CD4-positive, alpha-beta memory T cell (primary cell): ENCODE data around the gene ITPR2. TPM values are rescaled to one million over a fixed set of nuclear protein-coding genes. Genes with fewer than 3 reads are reported as not detected.

Experiments used
- CTCF ChIA-PET: fragments of 350-600 bp; sonication (Branson Sonifier 250); formaldehyde crosslinking; loops from one replicate; lab custom pipeline; 2021; ENCODE audit warnings: inconsistent platforms; ENCODE audit not compliant: partially characterized antibody; lab: Charles Lee
- POLR2A ChIA-PET: fragments of 350-600 bp; sonication (Branson Sonifier 250); formaldehyde crosslinking; loops from one replicate; lab custom pipeline; 2021; ENCODE audit not compliant: partially characterized antibody; lab: Charles Lee
- DNase-seq, 5 donors: peaks; one replicate each; pipeline versions ENCODE4 v3.0.0 to v3.0.0-alpha.2; 2020 to 2022; ENCODE audit warnings: mixed read lengths in 1 of 5
- H3K27ac ChIP-seq: one replicate; pipeline ENCODE4 v1.7.0; 2013; ENCODE audit warnings: low read depth, low read length
- H3K27me3 ChIP-seq: 2 replicates; pipeline ENCODE4 v1.7.0; 2013; ENCODE audit warnings: mild to moderate bottlenecking, low read length, moderate library complexity; ENCODE audit not compliant: insufficient read depth
- H3K36me3 ChIP-seq: 2 replicates; pipeline ENCODE4 v1.7.0; 2013; ENCODE audit warnings: mild to moderate bottlenecking, low read length, moderate library complexity; ENCODE audit not compliant: insufficient read depth
- H3K4me1 ChIP-seq: 2 replicates; pipeline ENCODE4 v1.7.0; 2013; ENCODE audit warnings: mild to moderate bottlenecking, low read length, moderate library complexity; ENCODE audit not compliant: insufficient read depth
- H3K4me3 ChIP-seq, 2 donors: one replicate each; pipeline ENCODE4 v1.7.0; 2013; ENCODE audit warnings: low read length in 2 of 2, mild to moderate bottlenecking in 1 of 2
- H3K9me3 ChIP-seq, 2 donors: one replicate each; pipeline ENCODE4 v1.7.0; 2013; ENCODE audit warnings: low read length in 2 of 2, control low read depth in 1 of 2; ENCODE audit not compliant: control insufficient read depth in 1 of 2
- H3K27ac Mint-ChIP-seq, 7 donors: one replicate each; pipeline ENCODE4 v1.8.0; 2020 to 2021; ENCODE audit warnings: mixed read lengths in 7 of 7, mild to moderate bottlenecking in 6 of 7, inconsistent platforms in 3 of 7, moderate library complexity in 3 of 7
- H3K27me3 Mint-ChIP-seq, 2 donors: one replicate each; pipeline ENCODE4 v1.8.0; 2020 to 2021; ENCODE audit warnings: mixed read lengths in 2 of 2
- H3K36me3 Mint-ChIP-seq, 2 donors: one replicate each; pipeline ENCODE4 v1.8.0; 2020 to 2021; ENCODE audit warnings: mixed read lengths in 2 of 2, inconsistent platforms in 1 of 2, mild to moderate bottlenecking in 1 of 2
- H3K4me1 Mint-ChIP-seq, 4 donors: one replicate each; pipeline ENCODE4 v1.8.0; 2020 to 2021; ENCODE audit warnings: mixed read lengths in 4 of 4, mild to moderate bottlenecking in 1 of 4
- H3K4me3 Mint-ChIP-seq, 8 donors: one replicate each; pipeline ENCODE4 v1.8.0; 2020 to 2021; ENCODE audit warnings: mixed read lengths in 8 of 8, mild to moderate bottlenecking in 7 of 8, moderate library complexity in 6 of 8, inconsistent platforms in 3 of 8
- H3K9me3 Mint-ChIP-seq, 8 donors: one replicate each; pipeline ENCODE4 v1.8.0; 2020 to 2021; ENCODE audit warnings: mixed read lengths in 8 of 8, mild to moderate bottlenecking in 5 of 8, inconsistent platforms in 3 of 8, moderate library complexity in 1 of 8
- intact Hi-C: fragments of 100-400 bp; cut with micrococcal nuclease; formaldehyde crosslinking; loops from one replicate; pipeline ENCODE4 v1.15.1; 2023
- polyA plus RNA-seq, 2 donors: library from polyadenylated mRNA; unstranded; fragments of 300-500 nt; fragmentation: Illumina TruSeq; gene quantifications; one replicate each; pipeline ENCODE4 v1.2.3, GENCODE V29; 2021
- total RNA-seq, 2 experiments: library from RNA; stranded (reverse); gene quantifications; one replicate each; pipeline ENCODE4 v1.2.3, GENCODE V29; 2021

The ITPR2 gene
- total and polyA plus RNA-seq, 4 experiments from 2014 or later = 4.7 to 55.6 (median 34.1) TPM

- CTCF ChIA-PET = no interaction called here
Observed at GRCh38 chr12:26473291-26473690, 359.7 kb downstream of the ITPR2 start.

GRCh38 chr12:26471560-26471959 lies 361.4 kb downstream of the ITPR2 start:
- Histone ChIP-seq H3K27ac (no peak overlapping the region), H3K9me3 (no peaks in the 10 kb centered on the region), H3K4me1 (no peaks in the 10 kb centered on the region), H3K36me3 (peaks cover 4% of the 10 kb centered on the region), H3K4me3 (no peak overlapping the region), H3K27me3 (no peaks in the 10 kb centered on the region)
- H3K36me3 Mint-ChIP-seq = peaks cover 47 to 63% of the 10 kb centered on the region in 2 donors
- intact Hi-C loops = no loop called here
- no peaks in the 10 kb centered on the region for H3K27me3 Mint-ChIP-seq
- H3K4me3 Mint-ChIP-seq = no peak overlapping the region
- H3K27ac Mint-ChIP-seq = peak overlapping the region in 1 of 7 donors; percentile 16
- peaks cover 0 to 1% (median 0%) of the 10 kb centered on the region in 4 donors for H3K4me1 Mint-ChIP-seq
- ChIA-PET CTCF (no interaction called here), POLR2A (no interaction called here)
- no peak for DNase-seq
- H3K9me3 Mint-ChIP-seq = no peaks in the 10 kb centered on the region

More at GRCh38 chr12:26473291-26473690, 359.7 kb downstream of the ITPR2 start:
- H3K36me3 Mint-ChIP-seq = peaks cover 58 to 79% of the 10 kb centered on the region in 2 donors
- H3K9me3 ChIP-seq = no peaks in the 10 kb centered on the region
- no peak for DNase-seq
- H3K4me1 Mint-ChIP-seq = peaks cover 0 to 1% (median 0%) of the 10 kb centered on the region in 4 donors
- H3K36me3 ChIP-seq = peaks cover 4% of the 10 kb centered on the region
- intact Hi-C loops = no loop called here
- no peaks in the 10 kb centered on the region for H3K27me3 ChIP-seq
- no peaks in the 10 kb centered on the region for H3K27me3 Mint-ChIP-seq
- peaks cover 0 to 2% (median 0%) of the 10 kb centered on the region in 8 donors for H3K9me3 Mint-ChIP-seq
- no peak overlapping the region for H3K4me3 ChIP-seq
- H3K4me1 ChIP-seq = no peaks in the 10 kb centered on the region
- H3K4me3 Mint-ChIP-seq = no peak overlapping the region
- no peak overlapping the region for H3K27ac ChIP-seq
- H3K27ac Mint-ChIP-seq = peak overlapping the region in 1 of 7 donors; percentile 5
- POLR2A ChIA-PET = no interaction called here

DNA sequence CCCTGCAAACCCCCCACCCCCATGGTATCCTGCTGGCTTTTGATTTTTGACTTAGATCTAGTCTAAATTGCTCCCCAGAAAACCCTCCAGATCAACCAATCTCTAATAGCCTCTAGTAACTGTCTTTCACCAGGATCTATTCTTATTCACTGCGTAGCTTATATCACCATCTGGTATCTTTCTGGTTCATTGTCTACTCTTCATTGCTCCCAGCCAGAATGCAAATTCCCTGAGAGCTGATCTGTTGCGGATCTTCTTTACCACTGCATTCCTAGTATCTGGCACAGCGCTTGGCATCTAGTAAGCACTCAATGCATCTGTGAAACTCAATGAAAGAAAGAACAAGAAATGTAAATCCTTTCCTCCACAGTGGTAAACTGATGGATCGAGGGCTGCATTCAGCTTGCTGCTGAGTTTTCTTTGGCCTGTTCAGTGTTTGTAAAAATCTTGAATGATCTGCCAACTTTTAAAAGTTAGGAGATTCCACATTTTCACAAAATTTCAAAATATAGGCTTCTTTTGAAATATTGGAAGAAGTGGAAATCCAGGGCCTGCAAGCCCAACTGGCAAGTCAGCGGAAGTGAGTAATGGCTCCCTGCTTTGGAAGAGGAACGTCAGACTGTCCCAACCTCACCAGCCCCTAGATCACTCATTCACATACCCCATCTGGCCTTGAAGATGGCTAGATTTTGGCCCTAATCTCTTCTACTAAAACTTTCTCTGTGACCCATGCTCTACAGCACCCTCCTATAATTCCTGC lies 363.4 kb downstream of the ITPR2 start:
- H3K27me3 ChIP-seq = no peaks in the 10 kb centered on the region
- no peaks in the 10 kb centered on the region for H3K36me3 ChIP-seq
- Mint-ChIP-seq H3K27ac (no peak overlapping the region), H3K27me3 (no peaks in the 10 kb centered on the region), H3K36me3 (peaks cover 37 to 54% of the 10 kb centered on the region in 2 donors), H3K4me1 (peaks cover 0 to 1% (median 0%) of the 10 kb centered on the region in 4 donors), H3K4me3 (no peak overlapping the region), H3K9me3 (no peaks in the 10 kb centered on the region)
- ChIA-PET POLR2A (no interaction called here), CTCF (no interaction called here)
- no peaks in the 10 kb centered on the region for H3K9me3 ChIP-seq
- intact Hi-C loops = no loop called here
- DNase-seq = no peak
- no peak overlapping the region for H3K27ac ChIP-seq
- H3K4me1 ChIP-seq = no peaks in the 10 kb centered on the region
- no peak overlapping the region for H3K4me3 ChIP-seq

GRCh38 chr12:26467351-26467750 lies 365.6 kb downstream of the ITPR2 start:
- Mint-ChIP-seq H3K36me3 (peaks cover 26 to 38% of the 10 kb centered on the region in 2 donors), H3K27ac (no peak overlapping the region)

GRCh38 chr12:26466726-26467125 lies 366.3 kb downstream of the ITPR2 start:
- no peaks in the 10 kb centered on the region for H3K9me3 ChIP-seq
- DNase-seq = no peak
- Mint-ChIP-seq H3K27ac (no peak overlapping the region), H3K36me3 (peaks cover 24 to 35% of the 10 kb centered on the region in 2 donors), H3K4me1 (no peaks in the 10 kb centered on the region), H3K27me3 (no peaks in the 10 kb centered on the region), H3K4me3 (no peak overlapping the region), H3K9me3 (no peaks in the 10 kb centered on the region)
- no peaks in the 10 kb centered on the region for H3K4me1 ChIP-seq
- H3K27ac ChIP-seq = no peak overlapping the region
- H3K36me3 ChIP-seq = no peaks in the 10 kb centered on the region
- POLR2A ChIA-PET = no interaction called here
- CTCF ChIA-PET = interaction anchor here (0.6 kb wide), 1 partner anchor 24 kb away, joined by 4 read pairs; no protein-coding TSS in a partner anchor
- H3K4me3 ChIP-seq = no peak overlapping the region
- H3K27me3 ChIP-seq = no peaks in the 10 kb centered on the region
- intact Hi-C loops = no loop called here

More at GRCh38 chr12:26467351-26467750, 365.6 kb downstream of the ITPR2 start:
- H3K4me3 Mint-ChIP-seq = no peak overlapping the region
- ChIA-PET CTCF (no interaction called here), POLR2A (no interaction called here)
- H3K27me3 Mint-ChIP-seq = no peaks in the 10 kb centered on the region
- no peaks in the 10 kb centered on the region for H3K9me3 Mint-ChIP-seq
- intact Hi-C loops = no loop called here
- no peaks in the 10 kb centered on the region for H3K4me1 ChIP-seq
- no peaks in the 10 kb centered on the region for H3K9me3 ChIP-seq
- H3K4me3 ChIP-seq = no peak overlapping the region
- no peaks in the 10 kb centered on the region for H3K36me3 ChIP-seq
- H3K27me3 ChIP-seq = no peaks in the 10 kb centered on the region
- no peak overlapping the region for H3K27ac ChIP-seq
- no peaks in the 10 kb centered on the region for H3K4me1 Mint-ChIP-seq
- DNase-seq = no peak

- Histone ChIP-seq H3K4me3 (no peak overlapping the region), H3K4me1 (no peaks in the 10 kb centered on the region), H3K27ac (no peak overlapping the region), H3K36me3 (no peaks in the 10 kb centered on the region), H3K27me3 (no peaks in the 10 kb centered on the region), H3K9me3 (no peaks in the 10 kb centered on the region)
- Mint-ChIP-seq H3K36me3 (peaks cover 22 to 31% of the 10 kb centered on the region in 2 donors), H3K27ac (no peak overlapping the region), H3K4me3 (no peak overlapping the region), H3K27me3 (no peaks in the 10 kb centered on the region), H3K4me1 (no peaks in the 10 kb centered on the region), H3K9me3 (no peaks in the 10 kb centered on the region)
- POLR2A ChIA-PET = no interaction called here
- CTCF ChIA-PET = no interaction called here
- intact Hi-C loops = no loop called here
- no peak for DNase-seq
Observed at GRCh38 chr12:26465419-26466097, 367.4 kb downstream of the ITPR2 start.

- peaks cover 0 to 5% (median 0%) of the 10 kb centered on the region in 8 donors for H3K9me3 Mint-ChIP-seq
- ChIA-PET POLR2A (no interaction called here), CTCF (no interaction called here)
- no peaks in the 10 kb centered on the region for H3K27me3 ChIP-seq
- no peak overlapping the region for H3K27ac ChIP-seq
- H3K27ac Mint-ChIP-seq = no peak overlapping the region
- H3K9me3 ChIP-seq = no peaks in the 10 kb centered on the region
- intact Hi-C loops = no loop called here
- no peaks in the 10 kb centered on the region for H3K27me3 Mint-ChIP-seq
- H3K36me3 Mint-ChIP-seq = peaks cover 47 to 52% of the 10 kb centered on the region in 2 donors
- H3K4me1 ChIP-seq = no peaks in the 10 kb centered on the region
- DNase-seq = no peak
- no peak overlapping the region for H3K4me3 ChIP-seq
- no peaks in the 10 kb centered on the region for H3K36me3 ChIP-seq
- no peak overlapping the region for H3K4me3 Mint-ChIP-seq
- H3K4me1 Mint-ChIP-seq = peaks cover 0 to 7% (median under 1%) of the 10 kb centered on the region in 4 donors
Observed at GRCh38 chr12:26461776-26462175, 371.2 kb downstream of the ITPR2 start.
